HG03108 (cell line): ENCODE results near the gene CNOT3.
"Not testable (repeated sequence)": the region's sequence is repeated elsewhere in the genome, so short reads cannot be mapped to it uniquely, and the experiment has no call there.

Experiments used
- ATAC-seq: cut with Tn5 transposase; IDR thresholded peaks from one replicate; pipeline ENCODE4 v1.9.1; 2021; ENCODE audit warnings: moderate library complexity; ENCODE audit not compliant: unreplicated experiment

The CNOT3 gene

DNA sequence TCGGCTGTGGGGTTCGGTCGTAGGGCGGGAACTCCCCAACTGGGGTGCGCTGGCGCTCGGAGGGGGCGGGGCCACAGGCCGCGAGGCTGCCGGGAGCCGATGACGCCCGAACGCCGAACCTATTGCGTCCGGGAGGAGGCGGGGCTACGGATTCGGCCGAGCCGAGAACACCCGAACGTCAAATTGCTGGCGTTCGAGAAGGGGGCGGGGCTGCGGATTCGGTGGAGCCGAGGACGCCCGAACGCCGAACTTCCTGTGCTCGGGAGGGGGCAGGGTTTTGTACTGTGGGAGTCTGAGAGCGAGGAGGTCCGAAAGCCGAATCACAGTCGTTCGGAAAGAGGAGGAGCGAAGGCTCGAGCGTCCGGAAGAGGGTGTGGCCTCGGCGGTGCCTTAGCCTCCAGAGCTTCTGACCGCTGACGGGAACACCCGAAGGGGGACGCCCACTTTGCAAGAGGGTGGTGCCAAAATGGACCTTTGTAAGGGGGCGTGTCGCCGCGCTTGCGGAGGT is 53.0 kb downstream of the CNOT3 start:
- ATAC-seq, result peak; percentile 41

- peak; percentile 21 for ATAC-seq
Observed at GRCh38 chr19:54191011-54191810, 53.6 kb downstream of the CNOT3 start, which contains the start of gene TSEN34. TSEN34 (plus strand) TSS chr19:54191308; CDS start chr19:54191365, 57 bp downstream.

GRCh38 chr19:54191811-54192453 is 54.4 kb downstream of the CNOT3 start:
- no peak for ATAC-seq

- no peak for ATAC-seq
Observed at GRCh38 chr19:54193011-54193410, 55.4 kb downstream of the CNOT3 start.

DNA sequence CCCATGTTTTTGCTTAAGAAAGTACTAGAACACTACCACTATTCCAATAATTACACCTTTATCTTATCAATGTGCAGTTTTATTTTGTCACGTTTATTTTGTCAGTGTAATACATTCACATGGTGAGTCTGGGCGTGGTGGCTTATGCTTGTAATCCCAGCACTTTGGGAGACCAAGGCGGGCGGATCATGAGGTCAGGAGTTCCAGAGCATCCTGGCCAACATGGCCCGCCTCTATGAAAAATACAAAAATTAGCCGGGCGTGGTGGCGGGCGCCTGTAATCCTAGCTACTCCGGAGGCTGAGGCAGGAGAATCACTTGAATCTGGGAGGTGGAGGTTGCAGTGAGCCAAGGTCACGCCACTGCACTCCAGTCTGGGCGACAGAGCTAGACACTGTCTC is 56.9 kb downstream of the CNOT3 start:
- ATAC-seq, result not testable (repeated sequence)

- no peak for ATAC-seq
Observed at GRCh38 chr19:54196536-54196935, 59.0 kb downstream of the CNOT3 start.

DNA sequence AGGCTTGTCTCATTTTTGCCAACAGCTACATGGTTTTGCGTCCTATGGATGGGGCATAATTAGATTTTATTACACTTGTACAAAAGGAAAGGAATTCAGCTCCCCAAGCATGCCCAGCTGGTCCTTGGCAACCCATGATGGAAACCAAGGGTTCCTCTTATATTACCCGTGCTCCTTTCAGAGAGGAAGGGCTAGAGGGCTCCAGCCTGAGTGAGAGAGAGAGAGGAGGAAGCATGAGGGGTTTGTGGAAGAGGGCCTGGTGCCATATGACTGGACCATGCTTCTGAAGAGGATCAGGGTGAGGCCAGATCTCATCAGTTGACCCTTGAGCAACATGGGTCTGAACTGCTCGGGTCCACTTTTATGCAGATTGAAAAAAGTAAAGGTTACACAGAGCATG is 59.6 kb downstream of the CNOT3 start:
- ATAC-seq, result no peak

DNA sequence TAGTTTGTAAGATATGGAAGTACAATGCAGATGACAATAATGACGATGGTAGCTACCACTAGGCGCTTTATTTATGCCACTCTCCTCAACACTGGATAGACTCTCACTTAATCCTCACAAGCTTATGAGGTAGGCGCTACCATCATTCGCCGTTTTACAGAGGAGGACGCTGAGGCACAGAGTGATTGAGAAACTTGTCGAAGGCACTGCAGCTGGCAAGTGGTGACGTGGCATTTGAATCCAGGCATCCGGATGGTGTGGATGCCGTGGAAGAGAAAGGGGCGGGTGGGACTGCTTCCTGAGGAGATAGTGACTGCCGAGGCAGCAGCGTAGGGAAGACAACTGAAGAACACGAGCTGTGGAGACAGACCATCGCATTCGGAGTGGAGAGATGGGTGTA is 61.8 kb downstream of the CNOT3 start:
- no peak for ATAC-seq

DNA sequence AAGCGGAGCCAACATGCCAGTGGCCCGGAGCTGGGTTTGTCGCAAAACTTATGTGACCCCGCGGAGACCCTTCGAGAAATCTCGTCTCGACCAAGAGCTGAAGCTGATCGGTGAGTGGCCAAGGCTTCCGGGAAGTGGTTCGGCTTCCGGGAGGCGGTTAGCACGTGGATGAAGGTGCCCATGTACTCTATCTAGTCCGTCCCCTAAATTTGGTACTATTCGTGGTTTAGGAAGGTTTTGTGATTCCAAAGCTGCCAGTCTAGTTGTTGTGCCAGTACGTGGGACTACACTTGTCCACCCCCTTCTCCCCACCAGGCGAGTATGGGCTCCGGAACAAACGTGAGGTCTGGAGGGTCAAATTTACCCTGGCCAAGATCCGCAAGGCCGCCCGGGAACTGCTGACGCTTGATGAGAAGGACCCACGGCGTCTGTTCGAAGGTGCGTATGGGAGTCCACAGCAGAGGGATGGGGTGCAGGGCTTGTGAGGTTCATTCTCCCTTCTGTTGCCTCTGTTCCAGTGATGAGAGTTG is 63.7 kb downstream of the CNOT3 start:
- ATAC-seq, result no peak

DNA sequence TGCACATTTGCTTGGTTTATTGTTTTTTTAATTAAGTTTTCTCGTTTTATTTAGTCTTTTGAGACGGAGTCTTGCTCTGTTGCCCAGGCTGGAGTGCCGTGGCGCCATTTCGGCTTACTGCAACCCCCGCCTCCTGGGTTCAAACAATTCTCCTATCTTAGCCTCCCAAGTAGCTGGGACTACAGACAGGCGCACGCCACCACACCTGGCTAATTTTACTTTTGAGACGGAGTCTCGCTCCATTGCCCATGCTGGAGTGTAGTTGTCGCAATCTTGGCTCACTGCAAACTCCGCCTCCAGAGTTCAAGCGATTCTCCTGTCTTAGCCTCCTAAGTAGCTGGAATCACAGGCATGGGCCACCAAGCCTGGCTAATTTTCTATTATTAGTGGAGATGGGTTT is 64.4 kb downstream of the CNOT3 start:
- ATAC-seq, result no peak

DNA sequence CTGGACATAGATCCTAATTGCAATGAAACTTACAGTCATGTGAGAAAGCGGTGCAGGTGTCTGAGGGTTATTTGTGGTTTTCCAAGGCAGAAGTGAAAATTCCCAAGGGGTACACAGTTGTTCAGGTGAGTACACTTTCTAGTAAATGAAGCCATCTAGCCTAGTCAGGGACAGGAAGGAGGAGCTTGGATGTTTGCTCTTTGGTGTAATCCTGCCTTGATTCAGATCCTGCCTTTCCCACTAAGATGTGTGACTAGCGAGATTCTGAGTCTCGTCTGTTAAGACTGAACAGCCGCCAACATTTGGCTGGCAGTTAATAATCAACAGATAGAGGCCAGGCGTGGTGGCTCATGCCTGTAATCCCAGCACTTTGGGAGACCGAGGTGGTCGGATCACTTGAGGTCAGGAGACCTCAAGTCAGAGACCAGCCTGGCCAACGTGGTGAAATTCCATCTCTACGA is 65.6 kb downstream of the CNOT3 start:
- no peak for ATAC-seq

DNA sequence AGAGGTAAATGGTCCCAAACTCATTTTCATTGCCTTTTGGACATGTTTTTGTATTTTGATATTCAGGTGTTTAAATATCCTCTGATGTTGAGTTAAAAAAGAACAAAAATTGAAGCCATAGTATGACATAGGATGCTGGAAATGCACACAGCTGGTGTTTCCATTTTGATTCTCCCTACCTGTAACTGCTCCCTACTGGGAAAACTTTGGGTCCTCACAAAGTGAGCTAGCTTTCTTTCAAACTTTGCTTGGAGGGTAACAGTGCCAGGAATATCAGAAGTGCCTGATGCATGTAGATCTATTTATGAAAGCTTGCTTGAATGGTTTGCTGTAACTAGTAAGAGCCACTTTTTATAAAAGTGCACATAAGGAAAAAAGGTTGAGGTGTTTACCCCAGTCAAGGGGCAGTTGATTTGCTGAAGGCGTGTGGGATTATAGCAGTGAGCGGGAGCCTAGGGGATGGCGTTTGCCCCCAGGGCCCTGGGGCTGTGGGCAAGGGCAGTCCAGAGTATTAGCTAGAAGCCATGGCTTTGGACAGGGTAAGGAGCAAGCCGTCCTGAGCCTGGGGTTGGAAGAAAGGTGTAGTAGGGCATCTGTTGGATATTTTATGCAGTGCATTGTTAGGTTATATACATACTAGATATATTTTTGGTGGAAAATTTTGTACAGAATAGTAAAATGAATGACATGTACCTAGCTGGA is 67.4 kb downstream of the CNOT3 start:
- no peak for ATAC-seq
